ENCODE data around the gene BRICD5. TPM values are rescaled to one million over a fixed set of nuclear protein-coding genes. Genes with fewer than 3 reads are reported as not detected.

BRICD5 gene
- total RNA-seq, 1 donor from 2014 or later, result 1.4 TPM

DNA sequence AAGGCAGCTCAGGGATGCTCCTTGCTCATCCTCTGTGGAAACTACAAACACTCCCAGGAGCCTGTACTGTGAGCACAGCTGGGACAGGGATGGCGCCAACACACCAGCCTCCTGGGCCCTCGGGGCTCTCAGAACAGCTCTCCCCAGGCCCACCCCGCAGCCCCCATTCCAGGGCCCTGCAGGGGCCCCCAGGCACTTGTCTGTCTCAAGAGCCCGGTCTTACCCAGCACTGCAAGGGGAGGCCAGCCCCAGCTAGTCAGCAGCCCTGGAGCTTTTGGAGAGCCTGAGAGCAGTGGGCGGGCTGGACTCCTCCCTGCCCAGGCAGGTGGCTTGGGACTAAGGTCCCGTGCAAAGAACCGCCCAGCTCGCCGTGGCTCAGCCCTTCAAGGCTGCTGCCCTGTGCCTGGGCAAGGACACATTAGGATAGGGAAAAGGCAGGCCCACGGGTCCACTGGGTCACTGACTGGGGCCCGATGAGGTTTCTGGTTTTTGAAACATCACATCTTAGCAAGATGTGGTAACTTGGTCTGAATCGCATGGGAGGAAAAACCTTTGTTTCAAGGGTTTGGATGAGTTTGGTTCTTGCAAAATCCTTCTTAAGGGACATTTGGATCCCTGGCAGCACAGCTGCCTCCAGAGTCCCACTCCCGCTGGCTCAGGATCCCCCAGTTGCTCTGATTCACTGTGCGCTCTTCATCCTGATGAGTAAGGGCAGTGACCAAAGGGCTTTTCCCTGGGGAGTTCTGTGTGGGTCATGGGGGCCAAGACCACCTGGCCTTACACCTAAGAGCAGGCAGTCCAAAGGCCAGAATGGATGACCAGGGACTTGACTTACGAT lies 28.4 kb upstream of the BRICD5 start:
- peaks cover 6% of the 10 kb centered on the region for H3K27me3 ChIP-seq
- no peak overlapping the region for H3K4me3 ChIP-seq
- no peaks in the 10 kb centered on the region for H3K9me3 ChIP-seq
- H3K27ac ChIP-seq, result no peak overlapping the region
- peaks cover 8 to 10% of the 10 kb centered on the region in 2 donors for H3K4me1 ChIP-seq
- TF ChIP-seq, protein P1, sequence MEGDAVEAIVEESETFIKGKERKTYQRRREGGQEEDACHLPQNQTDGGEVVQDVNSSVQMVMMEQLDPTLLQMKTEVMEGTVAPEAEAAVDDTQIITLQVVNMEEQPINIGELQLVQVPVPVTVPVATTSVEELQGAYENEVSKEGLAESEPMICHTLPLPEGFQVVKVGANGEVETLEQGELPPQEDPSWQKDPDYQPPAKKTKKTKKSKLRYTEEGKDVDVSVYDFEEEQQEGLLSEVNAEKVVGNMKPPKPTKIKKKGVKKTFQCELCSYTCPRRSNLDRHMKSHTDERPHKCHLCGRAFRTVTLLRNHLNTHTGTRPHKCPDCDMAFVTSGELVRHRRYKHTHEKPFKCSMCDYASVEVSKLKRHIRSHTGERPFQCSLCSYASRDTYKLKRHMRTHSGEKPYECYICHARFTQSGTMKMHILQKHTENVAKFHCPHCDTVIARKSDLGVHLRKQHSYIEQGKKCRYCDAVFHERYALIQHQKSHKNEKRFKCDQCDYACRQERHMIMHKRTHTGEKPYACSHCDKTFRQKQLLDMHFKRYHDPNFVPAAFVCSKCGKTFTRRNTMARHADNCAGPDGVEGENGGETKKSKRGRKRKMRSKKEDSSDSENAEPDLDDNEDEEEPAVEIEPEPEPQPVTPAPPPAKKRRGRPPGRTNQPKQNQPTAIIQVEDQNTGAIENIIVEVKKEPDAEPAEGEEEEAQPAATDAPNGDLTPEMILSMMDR (IDR thresholded peaks at IDR 0.05), result no peak
- intact Hi-C loops (cut with DNase I), result no loop called here
- H3K36me3 ChIP-seq, result peaks cover 37 to 38% of the 10 kb centered on the region in 2 donors
- no peak for DNase-seq (ENCODE audit: low spot score in 2 of 2)

DNA sequence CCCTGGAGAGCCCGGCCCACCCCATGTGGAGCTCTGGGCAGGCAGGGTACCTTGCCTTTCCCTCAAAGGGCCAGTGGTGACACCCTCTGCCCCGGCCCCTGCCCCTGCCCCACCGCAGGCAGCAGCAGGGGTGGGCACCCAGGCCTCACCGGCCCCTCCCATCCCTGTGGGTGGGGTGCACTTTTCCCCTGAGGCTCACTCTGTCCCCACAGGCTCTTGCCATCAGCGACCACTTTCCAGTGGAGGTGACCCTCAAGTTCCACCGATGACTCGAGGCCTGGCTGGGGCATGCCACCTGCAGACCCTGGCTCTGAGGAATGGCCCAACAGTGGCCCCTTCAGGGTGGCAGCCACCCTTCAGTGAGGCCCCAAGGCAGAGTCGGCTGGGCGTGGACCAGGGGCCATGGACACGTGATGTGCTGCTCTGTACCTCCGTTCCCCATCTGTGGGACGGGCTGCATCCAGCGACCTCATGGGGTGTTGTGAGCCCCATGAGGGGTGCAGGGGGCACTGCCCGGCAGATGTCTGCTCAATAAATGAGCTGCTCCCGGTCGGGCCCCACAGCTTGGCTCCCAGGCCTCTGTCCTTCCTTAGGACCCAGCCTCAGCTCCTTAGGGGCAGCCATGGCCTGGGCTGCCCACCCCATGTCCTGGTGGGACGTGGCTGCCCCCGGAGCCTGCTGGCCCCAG lies 27.6 kb upstream of the BRICD5 start:
- no peak for DNase-seq (ENCODE audit: low spot score in 2 of 2)
- Histone ChIP-seq H3K27me3 (peaks cover 6% of the 10 kb centered on the region), H3K27ac (no peak overlapping the region), H3K9me3 (no peaks in the 10 kb centered on the region), H3K4me3 (no peak overlapping the region), H3K4me1 (peaks cover 8 to 10% of the 10 kb centered on the region in 2 donors), H3K36me3 (peaks cover 37 to 38% of the 10 kb centered on the region in 2 donors)
- TF ChIP-seq, protein P1 (IDR thresholded peaks at IDR 0.05), result no peak
- intact Hi-C loops (cut with DNase I), result no loop called here

DNA sequence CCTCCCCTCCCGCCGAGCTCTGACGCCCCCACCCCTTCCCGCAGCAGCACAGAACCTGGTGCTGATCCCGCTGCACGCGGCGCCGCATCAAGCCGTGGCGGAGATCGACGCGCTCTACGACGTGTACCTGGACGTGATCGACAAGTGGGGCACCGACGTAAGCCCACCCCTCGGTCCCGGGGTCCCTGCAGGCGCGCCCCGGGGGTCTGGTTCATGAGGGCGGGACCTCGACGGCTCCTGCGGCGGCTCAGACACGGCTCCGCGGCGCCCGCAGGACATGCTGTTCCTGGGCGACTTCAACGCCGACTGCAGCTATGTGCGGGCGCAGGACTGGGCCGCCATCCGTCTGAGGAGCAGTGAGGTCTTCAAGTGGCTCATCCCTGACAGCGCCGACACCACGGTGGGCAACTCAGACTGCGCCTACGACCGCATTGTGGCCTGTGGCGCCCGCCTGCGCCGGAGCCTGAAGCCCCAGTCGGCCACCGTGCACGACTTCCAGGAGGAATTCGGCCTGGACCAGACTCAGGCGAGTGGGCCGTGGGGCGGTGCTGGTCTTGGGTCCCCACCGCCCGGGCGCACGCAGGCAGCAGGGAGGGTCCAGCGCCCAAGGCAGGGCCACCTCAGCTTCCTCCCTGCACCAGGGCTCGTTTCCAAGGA lies 27.0 kb upstream of the BRICD5 start:
- TF ChIP-seq, protein P1 (IDR thresholded peaks at IDR 0.05), result no peak
- Histone ChIP-seq H3K27me3 (peaks cover 6% of the 10 kb centered on the region), H3K4me1 (peaks cover 8 to 10% of the 10 kb centered on the region in 2 donors), H3K27ac (no peak overlapping the region), H3K36me3 (peaks cover 37 to 39% of the 10 kb centered on the region in 2 donors), H3K9me3 (no peaks in the 10 kb centered on the region), H3K4me3 (no peak overlapping the region)
- no peak for DNase-seq (ENCODE audit: low spot score in 2 of 2)
- intact Hi-C loops (cut with DNase I), result no loop called here

DNA sequence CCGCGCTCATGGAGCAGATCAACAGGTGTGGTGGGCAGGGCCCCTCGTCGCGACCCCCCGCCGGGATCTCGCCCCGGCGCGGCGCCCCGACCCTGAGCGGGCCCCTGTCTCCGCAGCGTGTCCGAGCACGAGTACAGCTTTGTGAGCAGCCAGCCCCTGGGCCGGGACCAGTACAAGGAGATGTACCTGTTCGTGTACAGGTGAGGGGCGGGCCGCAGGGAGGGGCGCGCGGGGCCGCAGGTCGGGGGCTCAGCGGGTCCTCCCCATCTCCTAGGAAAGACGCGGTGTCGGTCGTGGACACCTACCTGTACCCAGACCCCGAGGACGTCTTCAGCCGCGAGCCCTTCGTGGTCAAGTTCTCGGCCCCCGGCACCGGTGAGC lies 26.4 kb upstream of the BRICD5 start:
- H3K27me3 ChIP-seq, result peaks cover 6% of the 10 kb centered on the region

More for the DNA sequence above, 26.4 kb upstream of the BRICD5 start:
- DNase-seq (ENCODE audit: low spot score in 2 of 2), result no peak
- H3K36me3 ChIP-seq, result peaks cover 38 to 43% of the 10 kb centered on the region in 2 donors
- peaks cover 8 to 10% of the 10 kb centered on the region in 2 donors for H3K4me1 ChIP-seq
- H3K4me3 ChIP-seq, result peak overlapping the region in 1 of 2 donors; percentile 51
- intact Hi-C loops (cut with DNase I), result no loop called here
- H3K27ac ChIP-seq, result no peak overlapping the region
- no peaks in the 10 kb centered on the region for H3K9me3 ChIP-seq
- TF ChIP-seq, protein P1 (IDR thresholded peaks at IDR 0.05), result no peak

Data from ascending aorta (tissue), 2 donors.